HG02884 (cell line): ENCODE measurements around the gene SOX12.
A peak's percentile ranks its signal among the peaks of the same experiment; 100 is the strongest.

ENCODE experiments used
- ATAC-seq: cut with Tn5 transposase; IDR thresholded peaks from one replicate; pipeline ENCODE4 v1.9.1; 2021; ENCODE audit warnings: mild to moderate bottlenecking, moderate library complexity; ENCODE audit not compliant: unreplicated experiment

The SOX12 gene

DNA sequence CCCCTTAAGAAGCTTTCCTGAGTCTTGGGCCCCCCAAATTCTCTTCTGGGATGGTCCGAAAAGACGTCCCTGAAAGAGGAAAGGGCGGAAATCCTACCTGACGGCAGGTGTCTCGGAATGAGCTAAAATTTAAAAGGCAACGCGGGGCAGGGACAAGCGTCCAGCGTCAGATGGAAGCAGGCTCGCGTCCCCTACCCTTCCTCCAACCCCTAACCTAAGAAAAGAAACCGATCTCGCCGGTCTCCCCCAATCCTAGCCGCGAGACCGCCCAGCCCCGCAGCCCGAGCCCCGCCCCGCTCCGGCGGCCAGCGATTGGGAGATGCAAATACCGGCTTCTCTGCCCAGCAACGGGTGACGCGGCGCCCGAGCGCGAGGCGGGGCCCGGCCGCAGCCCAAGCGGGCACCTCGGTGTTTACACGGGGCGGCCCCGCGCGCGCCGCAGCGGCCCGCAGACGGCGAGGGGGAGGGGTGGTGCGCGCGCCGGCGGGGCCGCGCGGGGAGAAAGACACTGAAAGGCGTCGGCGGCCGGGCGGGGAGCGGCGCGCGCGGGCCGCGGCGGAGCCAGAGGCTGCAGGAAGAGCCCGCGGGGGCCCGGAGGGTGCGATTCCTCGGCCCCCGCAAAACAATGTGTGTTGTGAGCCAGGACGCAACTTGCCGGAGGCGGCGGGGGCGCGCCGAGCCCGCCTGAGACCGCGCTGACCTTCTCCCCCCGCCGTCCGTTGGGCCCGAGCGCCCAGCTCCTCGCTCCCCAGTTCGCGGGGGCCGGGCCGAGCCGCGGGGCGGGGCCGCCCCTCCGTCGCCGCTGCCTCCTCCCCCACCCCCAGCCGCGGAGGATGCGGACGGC, at the start of gene SOX12:
TSS of gene SOX12 (plus strand) at position 508 of the 844 bp plus-strand sequence. CDS start 373 bp downstream, outside the sequence.
- peak; percentile 51 for ATAC-seq

- no peak for ATAC-seq
Observed at GRCh38 chr20:275791-276190, 49.6 kb upstream of the SOX12 start.

GRCh38 chr20:276620-277495, 48.5 kb upstream of the SOX12 start:
- no peak for ATAC-seq

DNA sequence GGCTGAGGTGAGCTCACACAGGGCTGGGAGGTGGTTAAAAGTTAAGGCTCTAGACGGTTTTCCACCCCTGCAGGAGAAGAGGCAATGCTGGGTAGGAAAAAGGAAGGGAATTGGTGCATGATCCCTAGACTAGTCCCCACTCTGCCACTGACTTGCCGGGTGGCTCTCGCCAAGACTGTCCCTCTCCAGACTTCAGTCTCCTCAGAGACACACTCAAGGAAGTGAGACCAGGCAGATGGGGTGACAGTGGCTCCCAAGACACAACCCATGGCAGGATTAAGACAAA, 47.9 kb upstream of the SOX12 start:
- ATAC-seq, result no peak

- no peak for ATAC-seq
Observed at GRCh38 chr20:278181-278580, 47.2 kb upstream of the SOX12 start.

DNA sequence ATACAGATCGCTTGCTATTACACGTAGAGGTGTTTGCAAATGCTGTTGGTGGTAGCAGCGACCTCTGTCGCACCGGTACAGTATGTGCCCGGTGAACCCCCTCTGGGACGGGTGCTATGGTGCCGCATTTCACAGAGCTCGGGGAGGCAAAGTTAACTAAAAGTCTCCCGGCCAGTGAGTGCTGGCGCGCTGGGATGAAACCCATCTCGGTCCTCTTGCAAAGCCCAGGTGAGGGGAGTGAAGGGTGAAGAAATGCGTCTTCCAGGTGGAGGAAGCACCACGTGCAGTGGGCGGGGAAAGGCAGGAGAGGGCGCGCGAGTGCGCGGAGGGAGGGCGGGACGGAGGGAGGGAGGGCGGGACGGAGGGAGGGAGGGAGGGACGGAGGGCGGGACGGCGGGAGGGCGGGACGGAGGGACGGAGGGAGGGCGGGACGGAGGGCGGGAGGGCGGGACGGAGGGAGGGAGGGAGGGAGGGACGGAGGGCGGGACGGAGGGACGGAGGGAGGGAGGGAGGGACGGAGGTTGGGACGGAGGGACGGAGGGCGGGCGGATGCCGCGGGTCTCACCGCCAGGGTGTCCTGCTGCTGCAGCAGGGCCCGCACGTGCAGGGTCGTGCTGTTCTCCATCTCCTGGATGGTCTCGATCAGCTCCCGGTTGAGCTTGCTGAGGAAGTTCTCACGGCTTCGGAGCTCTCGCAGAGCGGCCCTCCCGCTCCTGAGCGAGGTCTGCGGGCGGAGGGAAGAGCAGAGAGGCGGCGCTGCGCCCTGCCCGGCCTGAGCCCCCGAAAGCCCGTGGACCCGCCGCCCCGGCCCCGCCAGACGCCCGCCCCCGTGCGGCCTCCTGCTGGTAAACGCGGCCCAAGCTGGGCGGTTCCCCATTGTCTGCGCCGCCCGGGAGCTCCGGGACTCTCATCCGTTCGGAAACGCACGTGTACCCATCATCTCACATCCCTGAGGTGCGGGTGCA, 46.5 kb upstream of the SOX12 start:
- ATAC-seq, result no peak

- no peak for ATAC-seq
Observed at GRCh38 chr20:284172-284571, 41.2 kb upstream of the SOX12 start.

- no peak for ATAC-seq
Observed at GRCh38 chr20:286508-286907, 38.8 kb upstream of the SOX12 start.

GRCh38 chr20:288956-289692, 36.2 kb upstream of the SOX12 start:
- no peak for ATAC-seq

DNA sequence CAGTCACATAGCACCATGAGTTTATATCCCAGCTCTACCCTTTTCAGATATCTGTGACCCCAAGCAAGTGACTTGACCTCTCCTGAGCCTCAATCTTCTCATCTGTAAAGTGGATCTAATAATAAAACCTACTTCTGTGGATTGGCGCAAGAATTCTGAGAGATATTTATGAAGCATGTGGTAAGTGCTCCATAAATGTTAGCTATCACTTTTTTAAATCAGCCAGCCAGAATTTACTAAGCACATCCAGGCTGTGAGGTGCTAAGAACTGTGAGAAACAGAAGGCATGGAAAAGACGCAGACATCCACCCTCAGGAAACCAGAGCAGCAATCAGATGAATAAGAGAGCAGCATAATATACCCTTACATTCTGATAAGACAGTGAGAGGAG, 35.7 kb upstream of the SOX12 start:
- ATAC-seq, result no peak

- ATAC-seq, result peak; percentile 82
Observed at GRCh38 chr20:290084-290831, 35.1 kb upstream of the SOX12 start, which contains the start of gene C20orf96. C20orf96 (minus strand) TSS chr20:290750; CDS start chr20:290610, 140 bp downstream.

DNA sequence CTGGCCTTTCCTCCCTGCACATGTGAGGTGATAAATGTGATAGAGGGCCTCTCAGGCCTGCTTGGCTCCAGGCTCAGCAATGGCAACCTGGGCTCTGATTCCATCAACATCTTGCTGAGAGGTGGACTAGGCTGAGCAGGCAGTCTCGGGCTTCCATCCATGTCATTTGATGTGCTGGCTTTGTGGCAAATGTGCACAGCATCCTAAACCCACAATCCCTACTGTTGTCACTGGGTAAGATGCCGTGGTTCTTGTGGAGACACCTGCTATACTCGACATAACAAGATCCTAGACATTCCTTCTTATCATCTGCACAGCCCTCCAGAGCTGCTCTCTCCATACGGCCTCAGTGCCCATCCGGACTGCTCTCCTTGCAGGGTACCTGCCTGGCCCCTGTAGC, 30.8 kb upstream of the SOX12 start:
- ATAC-seq, result no peak

GRCh38 chr20:295804-296203, 29.5 kb upstream of the SOX12 start:
- no peak for ATAC-seq

DNA sequence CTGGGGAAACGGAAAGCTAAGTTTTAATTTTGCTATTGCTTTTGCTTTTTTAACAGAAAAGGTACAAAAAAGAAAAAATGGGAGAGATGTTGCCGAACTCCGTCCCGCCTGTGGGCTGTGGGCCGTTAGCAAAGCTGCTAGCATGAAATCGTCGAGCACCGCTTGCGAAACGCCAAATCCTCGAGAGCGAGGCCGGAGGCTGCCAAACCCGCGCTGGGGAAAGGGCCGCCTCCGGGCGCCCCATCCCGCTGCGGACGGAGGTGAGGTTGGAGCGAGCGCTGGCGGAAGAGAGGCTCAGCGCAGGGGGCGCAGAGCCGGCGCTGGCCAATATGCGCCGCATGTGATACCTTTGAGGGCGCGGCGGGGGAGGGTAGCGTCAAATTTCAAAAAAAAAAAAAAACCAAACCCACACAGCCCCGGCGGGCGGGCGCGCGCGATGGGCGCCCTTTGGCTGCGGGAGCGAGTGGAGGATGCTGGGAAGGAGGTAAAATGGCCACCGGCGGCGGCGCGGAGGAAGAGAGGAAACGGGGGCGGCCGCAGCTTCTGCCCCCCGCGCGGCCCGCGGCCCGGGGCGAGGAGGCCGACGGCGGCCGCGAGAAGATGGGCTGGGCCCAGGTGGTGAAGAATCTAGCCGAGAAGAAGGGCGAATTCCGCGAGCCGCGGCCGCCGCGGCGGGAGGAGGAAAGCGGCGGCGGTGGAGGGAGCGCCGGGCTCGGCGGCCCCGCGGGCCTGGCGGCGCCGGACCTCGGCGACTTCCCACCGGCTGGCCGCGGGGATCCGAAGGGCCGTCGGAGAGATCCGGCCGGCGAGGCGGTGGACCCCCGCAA, 28.0 kb upstream of the SOX12 start, which contains the start of gene ZCCHC3:
TSS of gene ZCCHC3 (plus strand) at position 473 of the 827 bp plus-strand sequence. CDS start at position 490, 17 bp downstream.
- peak; percentile 79 for ATAC-seq

GRCh38 chr20:297925-298775, 27.2 kb upstream of the SOX12 start:
- peak; percentile 9 for ATAC-seq

DNA sequence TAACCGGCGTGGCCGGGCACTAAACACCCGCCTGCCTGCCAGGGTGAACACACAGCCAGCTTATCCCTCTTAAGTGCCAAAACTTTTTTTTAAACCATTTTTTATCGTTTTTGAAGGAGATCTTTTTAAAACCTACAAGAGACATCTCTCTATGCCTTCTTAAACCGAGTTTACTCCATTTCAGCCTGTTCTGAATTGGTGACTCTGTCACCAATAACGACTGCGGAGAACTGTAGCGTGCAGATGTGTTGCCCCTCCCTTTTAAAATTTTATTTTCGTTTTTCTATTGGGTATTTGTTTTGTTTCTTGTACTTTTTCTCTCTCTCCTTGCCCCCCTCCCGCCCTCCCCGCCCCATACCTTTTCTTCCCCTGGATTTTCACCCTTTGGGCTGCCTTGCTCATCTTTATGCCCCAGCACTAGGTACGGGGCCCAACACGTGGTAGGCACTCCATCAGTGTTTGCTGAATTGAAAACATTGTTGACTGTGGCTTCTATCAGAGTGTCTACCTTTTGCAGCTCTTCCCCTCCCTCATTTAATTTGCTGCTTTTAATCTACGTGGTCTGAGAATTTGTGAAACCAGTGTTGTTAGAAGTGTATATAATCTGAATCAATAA, 26.5 kb upstream of the SOX12 start:
- no peak for ATAC-seq

- ATAC-seq, result no peak
Observed at GRCh38 chr20:300345-300990, 24.9 kb upstream of the SOX12 start.
